Type B pancreatic cell (in vitro differentiated cells): Measurements from ENCODE around the gene UNC93A. TPM values are rescaled to one million over a fixed set of nuclear protein-coding genes. Genes with fewer than 3 reads are reported as not detected.

ENCODE experiments used
- total RNA-seq: library from RNA; stranded (reverse); gene quantifications from 2 replicates; pipeline ENCODE4 v1.2.1, GENCODE V29; 2021; ENCODE audit warnings: low replicate concordance

Gene UNC93A
- total RNA-seq, 1 donor from 2014 or later, result 3.7 TPM

Other genes with a start within 250 kb of the UNC93A start
- not detected in 2 replicates for gene CCR6, start 168.2 kb upstream of the UNC93A start, total RNA-seq
- gene GPR31, start 133.3 kb upstream of the UNC93A start, total RNA-seq, result not detected in 2 replicates
- gene TTLL2, start 33.8 kb downstream of the UNC93A start, total RNA-seq, result not detected in 2 replicates